CD4-positive, alpha-beta T cell (primary cell): Measurements from ENCODE around the gene SLC38A3. TPM values are rescaled to one million over a fixed set of nuclear protein-coding genes. Genes with fewer than 3 reads are reported as not detected.

ENCODE experiments used
- ATAC-seq: fragments of 200-7000 bp; cut with Tn5 transposase; one replicate; pipeline ENCODE4 v1.10.0; 2022; ENCODE audit warnings: mild to moderate bottlenecking; ENCODE audit not compliant: poor library complexity
- CTCF ChIA-PET: fragments of 350-600 bp; sonication (Branson Sonifier 250); formaldehyde crosslinking; loops from one replicate; lab custom pipeline; 2021; ENCODE audit warnings: antibody characterized with exemption, inconsistent platforms; lab: Charles Lee
- POLR2A ChIA-PET: fragments of 350-600 bp; sonication (Branson Sonifier 250); formaldehyde crosslinking; loops from one replicate; lab custom pipeline; 2021; ENCODE audit warnings: antibody characterized with exemption, inconsistent platforms; lab: Charles Lee
- DNase-seq, 14 experiments: peaks; one replicate each; pipeline ENCODE4 v3.0.0-alpha.2; 2013 to 2020; ENCODE audit warnings: mixed read lengths in 2 of 14
- H3K27ac ChIP-seq, 2 donors: one replicate each; pipeline versions ENCODE4 v1.5.1 to v1.7.0; 2013; ENCODE audit warnings: low read length in 2 of 2, low read depth in 1 of 2, mild to moderate bottlenecking in 1 of 2
- H3K27me3 ChIP-seq, 2 experiments: 1 replicate in 1 of 2; 2 replicates in 1 of 2; pipeline versions ENCODE4 v1.6.1 to v1.7.0; 2013; ENCODE audit warnings: low read length in 2 of 2, control low read depth in 1 of 2, mild to moderate bottlenecking in 1 of 2, moderate library complexity in 1 of 2; ENCODE audit not compliant: insufficient read depth in 2 of 2, control insufficient read depth in 1 of 2
- H3K36me3 ChIP-seq: one replicate; pipeline ENCODE4 v1.6.1; 2013; ENCODE audit warnings: low read length, control low read depth; ENCODE audit not compliant: insufficient read depth
- H3K4me1 ChIP-seq: one replicate; pipeline ENCODE4 v1.6.1; 2013; ENCODE audit warnings: low read length, control low read depth; ENCODE audit not compliant: insufficient read depth
- H3K4me3 ChIP-seq: one replicate; pipeline ENCODE4 v1.5.1; 2013; ENCODE audit warnings: mild to moderate bottlenecking, low read length, moderate library complexity
- H3K9me3 ChIP-seq, 2 experiments: 1 replicate in 1 of 2; 2 replicates in 1 of 2; pipeline versions ENCODE4 v1.6.1 to v1.7.0; 2013; ENCODE audit warnings: low read length in 2 of 2, mild to moderate bottlenecking in 2 of 2, control low read depth in 1 of 2, moderate library complexity in 1 of 2; ENCODE audit not compliant: control insufficient read depth in 1 of 2, insufficient read depth in 1 of 2
- H3K27ac Mint-ChIP-seq: one replicate; pipeline ENCODE4 v1.8.0; 2020; ENCODE audit warnings: mixed read lengths
- H3K27me3 Mint-ChIP-seq: one replicate; pipeline ENCODE4 v1.8.0; 2021; ENCODE audit warnings: mixed read lengths
- H3K36me3 Mint-ChIP-seq: one replicate; pipeline ENCODE4 v1.8.0; 2021; ENCODE audit warnings: low read depth, mixed read lengths
- H3K4me1 Mint-ChIP-seq: one replicate; pipeline ENCODE4 v1.8.0; 2021; ENCODE audit warnings: low read depth, mixed read lengths
- H3K4me3 Mint-ChIP-seq: one replicate; pipeline ENCODE4 v1.8.0; 2020; ENCODE audit warnings: mild to moderate bottlenecking, mixed read lengths
- H3K9me3 Mint-ChIP-seq: one replicate; pipeline ENCODE4 v1.8.0; 2020; ENCODE audit warnings: mixed read lengths
- CTCF ChIP-seq: fragments of 200-600 bp; IDR thresholded peaks from one replicate; pipeline ENCODE4 v1.8.0; 2022; ENCODE audit warnings: antibody characterized with exemption, mild to moderate bottlenecking
- intact Hi-C, 2 experiments: fragments of 100-400 bp; cut with DNase I in 1 of 2; cut with micrococcal nuclease in 1 of 2; formaldehyde crosslinking; loops; one replicate each; pipeline versions ENCODE4 v1.15.1 to v1.9.0; 2023 to 2025; cut with DNase I, micrococcal nuclease
- total RNA-seq, 174 experiments: library from RNA in 2 of 174; stranded (reverse) in 2 of 174; gene quantifications; one replicate each; pipeline ENCODE4 v1.2.3 and lab custom pipeline; 2021 to 2026

Gene SLC38A3
- total RNA-seq, 2 experiments from 2014 or later = 1.0 to 1.1 TPM

GRCh38 chr3:50171540-50172301, 33.4 kb upstream of the SLC38A3 start:
- no peak for DNase-seq
- intact Hi-C loops = no loop called here
- CTCF ChIA-PET = no interaction called here
- no peaks in the 10 kb centered on the region for H3K36me3 ChIP-seq
- H3K27ac Mint-ChIP-seq = no peak overlapping the region
- no peaks in the 10 kb centered on the region for H3K27me3 Mint-ChIP-seq
- H3K9me3 ChIP-seq = no peaks in the 10 kb centered on the region
- H3K27ac ChIP-seq = no peak overlapping the region
- no peaks in the 10 kb centered on the region for H3K4me1 Mint-ChIP-seq
- no peak overlapping the region for H3K4me3 Mint-ChIP-seq
- no peaks in the 10 kb centered on the region for H3K36me3 Mint-ChIP-seq
- POLR2A ChIA-PET = no interaction called here
- no peak for ATAC-seq
- H3K9me3 Mint-ChIP-seq = no peaks in the 10 kb centered on the region
- H3K4me3 ChIP-seq = no peak overlapping the region
- H3K27me3 ChIP-seq = no peaks in the 10 kb centered on the region
- no peak for TF ChIP-seq CTCF
- H3K4me1 ChIP-seq = peaks cover 4% of the 10 kb centered on the region

GRCh38 chr3:50172626-50173220, 32.3 kb upstream of the SLC38A3 start:
- intact Hi-C loops = no loop called here
- ATAC-seq = no peak
- H3K9me3 ChIP-seq = no peaks in the 10 kb centered on the region
- Mint-ChIP-seq H3K4me1 (no peaks in the 10 kb centered on the region), H3K27me3 (no peaks in the 10 kb centered on the region), H3K9me3 (no peaks in the 10 kb centered on the region), H3K4me3 (no peak overlapping the region), H3K36me3 (no peaks in the 10 kb centered on the region), H3K27ac (no peak overlapping the region)
- H3K36me3 ChIP-seq = no peaks in the 10 kb centered on the region
- TF ChIP-seq CTCF = no peak
- ChIA-PET CTCF (no interaction called here), POLR2A (no interaction called here)
- no peak overlapping the region for H3K27ac ChIP-seq
- no peaks in the 10 kb centered on the region for H3K27me3 ChIP-seq
- DNase-seq = no peak
- no peak overlapping the region for H3K4me3 ChIP-seq
- peaks cover 4% of the 10 kb centered on the region for H3K4me1 ChIP-seq

GRCh38 chr3:50173685-50174516, 31.2 kb upstream of the SLC38A3 start:
- ATAC-seq = no peak
- no peak for DNase-seq
- no peaks in the 10 kb centered on the region for H3K36me3 ChIP-seq
- ChIA-PET CTCF (no interaction called here), POLR2A (no interaction called here)
- Mint-ChIP-seq H3K27ac (no peak overlapping the region), H3K9me3 (no peaks in the 10 kb centered on the region), H3K4me1 (no peaks in the 10 kb centered on the region), H3K27me3 (no peaks in the 10 kb centered on the region), H3K36me3 (no peaks in the 10 kb centered on the region), H3K4me3 (no peak overlapping the region)
- no peak overlapping the region for H3K27ac ChIP-seq
- intact Hi-C loops = no loop called here
- no peak overlapping the region for H3K4me3 ChIP-seq
- H3K9me3 ChIP-seq = no peaks in the 10 kb centered on the region
- H3K4me1 ChIP-seq = peaks cover 4% of the 10 kb centered on the region
- H3K27me3 ChIP-seq = no peaks in the 10 kb centered on the region
- no peak for TF ChIP-seq CTCF
